ENCODE data around the gene TCHHL1.

TCHHL1 gene

DNA sequence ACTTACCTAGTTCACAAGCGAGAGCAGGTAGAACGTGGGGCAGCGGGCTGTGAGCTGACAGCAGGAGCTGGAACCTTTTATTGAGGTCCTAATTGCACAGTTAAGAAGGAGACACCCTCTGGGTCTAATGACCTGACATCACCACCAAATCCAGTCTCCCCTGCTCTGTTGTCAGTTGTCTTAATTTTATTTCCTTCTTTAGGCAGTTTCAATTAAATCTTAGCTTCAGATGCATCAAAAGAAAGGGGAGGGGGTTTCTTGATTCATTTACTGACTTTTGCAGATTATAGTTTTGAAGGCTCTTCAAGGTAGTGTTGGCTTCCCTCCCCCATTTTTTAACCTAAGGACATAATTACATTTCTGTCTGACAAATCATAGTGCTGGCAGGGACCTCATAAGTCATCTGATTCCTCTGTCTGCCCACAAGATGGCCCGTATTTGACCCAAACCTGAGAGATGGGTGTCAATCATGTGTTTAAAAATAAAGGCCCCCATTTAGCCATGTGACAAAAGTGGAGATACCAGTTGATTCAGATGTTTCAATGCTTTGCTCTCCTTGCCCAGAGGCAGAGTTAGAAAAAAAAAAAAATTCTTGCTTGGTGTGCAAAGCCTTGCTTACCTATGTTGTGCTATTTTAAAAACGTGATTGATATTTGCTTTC is at the start of gene TCHHL1:
TCHHL1 (minus strand) TSS at position 51 of the 661 bp plus-strand sequence. CDS start 921 bp downstream, outside the sequence.
- no peak for DNase-seq

- DNase-seq: no peak
Observed at GRCh38 chr1:152137215-152137614, 48.4 kb upstream of the TCHHL1 start.

DNA sequence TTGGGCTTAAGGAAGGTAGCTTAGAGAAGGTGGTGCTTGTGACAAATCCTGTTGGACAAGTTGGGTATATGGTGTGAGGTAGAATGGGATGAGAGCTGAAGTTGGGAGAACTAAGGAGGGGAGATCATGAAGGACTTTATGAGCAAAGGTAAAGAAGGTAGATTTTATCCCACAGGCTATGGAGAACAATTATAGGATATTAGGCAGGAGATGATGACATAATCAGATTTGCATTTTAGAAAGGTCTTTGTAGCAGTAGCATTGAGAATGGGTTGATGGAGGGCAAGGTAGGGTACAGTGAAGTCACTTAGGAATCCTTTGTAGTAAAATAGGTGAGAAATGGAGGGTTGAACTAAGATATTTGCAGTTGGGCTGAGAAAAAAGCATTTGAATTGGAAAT is 41.3 kb upstream of the TCHHL1 start:
- no peak for DNase-seq

- no peak for DNase-seq
Observed at GRCh38 chr1:152127673-152128072, 38.8 kb upstream of the TCHHL1 start.

- DNase-seq: no peak
Observed at GRCh38 chr1:152125834-152126443, 37.1 kb upstream of the TCHHL1 start.

DNA sequence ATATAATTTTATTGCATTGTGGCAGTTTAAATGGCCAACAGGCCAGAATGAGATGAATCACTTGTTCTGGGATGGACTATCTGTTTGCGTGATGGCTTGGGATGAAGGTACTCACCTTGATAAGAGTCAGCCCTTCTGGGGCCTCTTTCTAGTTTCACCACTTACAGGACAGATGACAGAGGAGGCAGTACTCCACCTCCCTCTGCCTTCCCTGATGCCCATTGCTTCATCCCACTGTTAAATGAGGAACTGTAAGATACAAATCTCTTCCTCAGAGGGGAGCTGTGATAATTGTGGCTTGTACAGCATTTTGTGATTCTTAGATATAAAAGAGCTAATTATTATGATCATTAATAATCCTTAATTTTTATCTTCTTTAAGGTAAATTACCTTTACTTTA is 30.1 kb upstream of the TCHHL1 start:
- DNase-seq: no peak

DNA sequence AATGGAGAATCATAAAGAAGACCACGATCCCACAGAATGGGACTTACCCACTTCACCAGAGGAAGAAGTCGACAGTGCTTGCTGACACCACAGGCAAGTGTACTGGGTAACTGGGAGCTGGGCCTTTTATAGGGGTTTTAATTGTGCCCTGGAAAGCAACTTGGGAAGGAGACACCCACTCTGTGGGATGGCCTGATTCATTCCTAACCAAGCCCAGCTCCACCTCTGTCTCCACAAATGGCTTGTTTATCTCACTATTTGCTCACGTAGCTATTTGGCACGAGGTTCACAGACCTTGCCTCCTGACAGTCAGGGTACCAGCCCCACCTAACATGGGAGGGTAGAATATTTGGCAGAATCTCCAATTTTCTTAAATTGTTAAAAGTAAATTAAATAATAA is 26.5 kb upstream of the TCHHL1 start, which contains the start of gene TCHH:
TCHH (minus strand) TSS at position 101 of the 400 bp plus-strand sequence. CDS start 1,364 bp downstream, outside the sequence.
- no peak for DNase-seq

DNA sequence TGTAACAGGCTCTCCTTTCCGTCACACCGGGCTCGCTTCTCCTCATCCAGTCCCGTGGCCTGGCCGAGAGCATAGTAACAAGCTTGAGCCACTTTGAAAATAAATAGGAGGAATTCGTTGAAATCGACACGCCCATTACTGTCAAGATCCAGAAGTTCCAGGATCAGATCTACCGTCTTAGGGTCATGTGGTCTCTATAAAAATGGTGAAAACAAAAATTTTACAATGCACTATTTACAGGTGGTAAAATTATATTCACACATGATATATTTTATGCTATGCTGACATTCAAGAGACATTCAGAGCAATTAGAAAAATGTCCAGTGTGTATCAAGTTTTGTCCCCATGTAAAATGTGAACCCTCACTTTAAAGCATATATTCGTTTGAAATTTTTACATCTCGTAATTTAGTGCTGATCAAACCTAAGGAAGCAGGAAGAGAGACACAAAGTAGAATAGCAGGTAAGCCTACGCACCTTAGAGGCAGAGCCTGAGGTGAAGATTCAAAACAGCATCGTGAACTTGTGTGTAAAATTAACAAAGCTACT is 24.1 kb upstream of the TCHHL1 start:
- no peak for DNase-seq

GRCh38 chr1:152112101-152112884 is 23.4 kb upstream of the TCHHL1 start:
- DNase-seq: no peak

- DNase-seq: peak; percentile 4
Observed at GRCh38 chr1:152111515-152111968, 22.7 kb upstream of the TCHHL1 start.

DNA sequence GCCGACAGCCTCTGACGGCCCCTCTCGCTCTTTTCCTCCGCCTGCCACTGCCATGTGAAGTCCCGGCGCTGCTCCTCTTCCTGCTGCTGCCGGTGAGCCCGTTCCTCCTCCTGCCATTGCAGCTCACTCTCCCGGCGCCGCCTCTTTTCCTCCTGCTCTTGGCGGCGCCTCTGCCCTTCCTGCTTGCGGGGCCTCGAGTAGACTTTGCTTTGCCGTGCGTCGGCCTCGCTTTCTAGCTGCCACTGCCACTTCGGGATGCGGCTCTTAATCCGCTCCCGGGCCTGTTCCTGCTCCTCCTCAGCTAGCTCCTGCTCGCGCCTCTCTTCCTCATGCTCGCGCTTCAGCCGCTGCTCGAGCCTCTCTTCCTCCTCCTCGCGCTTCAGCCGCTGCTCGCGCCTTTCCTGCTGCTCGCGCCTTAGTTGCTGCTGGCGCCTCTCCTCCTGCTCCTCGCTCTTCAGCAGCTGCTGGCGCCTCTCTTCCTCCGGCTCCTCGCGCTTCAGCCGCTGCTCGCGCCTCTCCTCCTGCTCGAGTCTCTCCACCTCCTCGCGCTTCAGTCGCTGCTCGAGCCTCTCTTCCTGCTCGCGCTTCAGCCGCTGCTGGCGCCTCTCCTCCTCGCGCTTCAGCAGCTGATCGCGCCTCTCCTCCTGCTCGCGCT is 22.1 kb upstream of the TCHHL1 start:
- no peak for DNase-seq

- DNase-seq: peak; percentile 13
Observed at GRCh38 chr1:152110365-152110859, 21.5 kb upstream of the TCHHL1 start.

DNA sequence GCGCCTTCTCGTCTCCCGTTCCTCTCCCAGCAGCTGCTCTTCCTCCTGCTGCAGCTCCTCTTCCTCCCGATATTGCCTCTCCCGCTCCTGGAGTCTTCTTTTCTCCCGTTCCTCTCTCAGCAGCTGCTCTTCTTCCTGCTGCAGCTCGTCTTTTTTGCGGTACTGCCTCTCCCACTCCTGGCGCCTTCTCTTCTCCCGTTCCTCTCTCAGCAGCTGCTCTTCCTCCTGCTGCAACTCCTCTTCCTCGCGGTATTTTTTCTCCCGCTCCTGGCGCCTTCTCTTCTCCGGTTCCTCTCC is 21.1 kb upstream of the TCHHL1 start:
- DNase-seq: no peak

DNA sequence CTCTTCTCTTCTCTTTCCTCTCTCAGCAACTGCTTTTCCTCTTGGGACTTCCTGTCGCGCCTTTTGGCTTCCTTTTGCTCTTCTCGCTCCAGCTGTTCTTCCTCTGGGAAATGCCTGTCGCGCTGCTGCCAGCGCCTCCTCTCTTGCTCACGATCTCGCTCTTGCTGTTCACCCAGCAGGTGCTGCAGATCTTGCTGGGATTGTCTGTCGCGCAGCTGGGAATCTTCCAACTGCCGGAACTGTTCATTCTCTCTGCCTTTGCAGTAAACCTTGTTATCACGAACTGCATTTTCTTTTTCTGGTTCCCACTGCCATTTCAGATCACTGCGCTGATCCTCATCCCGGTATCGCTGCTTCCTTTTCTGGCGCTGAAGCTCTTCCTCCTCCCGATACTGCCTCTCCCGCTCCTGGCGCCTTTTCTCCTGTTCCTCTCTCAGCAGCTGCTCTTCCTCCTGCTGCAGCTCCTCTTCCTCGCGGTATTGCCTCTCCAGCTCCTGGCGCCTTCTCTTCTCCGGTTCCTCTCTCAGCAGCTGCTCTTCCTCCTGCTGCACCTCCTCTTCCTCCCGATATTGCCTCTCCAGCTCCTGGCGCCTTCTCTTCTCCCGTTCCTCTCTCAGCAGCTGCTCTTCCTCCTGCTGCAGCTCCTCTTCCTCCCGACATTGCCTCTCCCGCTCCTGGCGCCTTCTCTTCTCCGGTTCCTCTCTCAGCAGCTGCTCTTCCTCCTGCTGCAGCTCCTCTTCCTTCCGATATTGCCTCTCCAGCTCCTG is 20.6 kb upstream of the TCHHL1 start:
- no peak for DNase-seq

GRCh38 chr1:152108882-152109222 is 20.0 kb upstream of the TCHHL1 start:
- no peak for DNase-seq

GRCh38 chr1:152107984-152108881 is 19.4 kb upstream of the TCHHL1 start:
- DNase-seq: no peak

DNA sequence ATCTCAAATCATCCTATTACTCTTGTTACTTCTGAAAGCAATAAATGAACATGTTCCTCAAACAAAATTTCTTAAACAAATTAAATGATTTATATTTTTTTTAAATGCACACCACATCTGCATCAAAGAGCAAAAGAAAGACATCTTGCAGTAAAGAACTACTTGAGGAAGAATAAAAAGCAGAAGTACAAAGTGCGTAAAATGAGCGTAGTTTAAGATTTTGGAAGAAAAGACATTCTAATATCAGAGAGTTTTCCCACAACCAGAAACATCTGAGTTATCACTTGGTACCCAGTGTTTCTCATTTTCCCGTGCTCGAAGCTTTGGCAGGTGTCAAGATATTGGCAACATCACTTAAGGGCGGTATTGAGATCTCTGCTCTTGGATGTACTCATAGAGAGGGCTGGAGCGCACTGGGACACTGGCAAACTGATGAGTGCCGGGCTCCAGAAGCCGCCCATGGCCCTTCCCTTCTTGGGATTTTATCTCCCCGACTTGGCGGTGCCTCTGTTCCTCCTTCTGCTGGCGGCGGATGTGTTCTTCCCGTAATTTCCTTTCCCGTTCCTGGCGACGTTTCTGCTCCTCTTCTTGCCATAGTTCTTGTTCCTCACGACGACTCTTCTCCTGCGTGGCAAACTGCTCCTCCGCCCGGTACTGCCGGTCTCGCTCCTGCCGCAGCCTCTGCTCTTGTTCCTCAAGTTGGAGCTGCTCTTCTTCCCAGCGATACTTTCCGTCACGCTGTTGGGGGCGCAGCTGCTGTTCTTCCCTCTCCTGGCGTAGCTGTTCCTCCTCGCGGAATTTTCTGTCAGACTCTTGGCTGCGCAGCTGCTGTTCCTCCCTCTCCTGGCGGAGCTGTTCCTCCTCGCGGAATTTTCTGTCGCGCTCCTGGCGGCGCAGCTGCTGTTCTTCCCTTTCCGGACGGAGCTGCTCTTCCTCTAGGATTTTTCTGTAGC is 18.4 kb upstream of the TCHHL1 start:
- DNase-seq: no peak

- no peak for DNase-seq
Observed at GRCh38 chr1:152104854-152105253, 16.0 kb upstream of the TCHHL1 start.

- no peak for DNase-seq
Observed at GRCh38 chr1:152096931-152097330, 8.1 kb upstream of the TCHHL1 start.

DNA sequence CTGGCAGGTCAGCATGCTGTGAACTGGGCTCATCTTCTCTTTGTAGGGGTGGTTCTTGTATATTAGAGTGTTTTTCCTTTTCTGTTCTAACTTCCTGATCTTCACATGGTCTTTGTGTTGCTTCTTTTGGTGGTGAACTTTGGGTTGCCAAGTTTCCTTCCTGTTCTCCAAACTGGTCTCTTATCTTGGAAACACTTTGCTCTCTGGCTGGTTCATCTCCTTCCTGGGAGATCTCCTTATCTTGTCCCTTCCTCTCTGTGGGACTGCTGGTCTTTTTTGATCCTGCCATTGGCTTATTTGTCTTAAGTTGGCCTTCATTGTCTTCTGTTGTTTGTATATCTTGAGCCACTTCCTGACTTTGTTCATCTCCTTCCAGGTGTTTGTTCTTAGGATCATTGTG is 2.1 kb downstream of the TCHHL1 start:
- no peak for DNase-seq
